HG03558 (cell line): Measurements from ENCODE around the gene TRIM49D2.
"Not testable (repeated sequence)": the region's sequence is repeated elsewhere in the genome, so short reads cannot be mapped to it uniquely, and the experiment has no call there.

Source experiments
- ATAC-seq: cut with Tn5 transposase; IDR thresholded peaks from one replicate; pipeline ENCODE4 v1.9.1; 2021; ENCODE audit warnings: moderate number of reproducible peaks; ENCODE audit not compliant: unreplicated experiment; ENCODE audit errors: extremely low read depth

TRIM49D2 gene, protein sequence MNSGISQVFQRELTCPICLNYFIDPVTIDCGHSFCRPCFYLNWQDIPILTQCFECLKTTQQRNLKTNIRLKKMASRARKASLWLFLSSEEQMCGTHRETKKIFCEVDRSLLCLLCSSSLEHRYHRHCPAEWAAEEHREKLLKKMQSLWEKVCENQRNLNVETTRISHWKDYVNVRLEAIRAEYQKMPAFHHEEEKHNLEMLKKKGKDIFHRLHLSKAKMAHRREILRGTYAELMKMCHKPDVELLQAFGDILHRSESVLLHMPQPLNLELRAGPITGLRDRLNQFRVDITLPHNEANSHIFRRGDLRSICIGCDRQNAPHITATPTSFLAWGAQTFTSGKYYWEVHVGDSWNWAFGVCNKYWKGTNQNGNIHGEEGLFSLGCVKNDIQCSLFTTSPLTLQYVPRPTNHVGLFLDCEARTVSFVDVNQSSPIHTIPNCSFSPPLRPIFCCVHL

DNA sequence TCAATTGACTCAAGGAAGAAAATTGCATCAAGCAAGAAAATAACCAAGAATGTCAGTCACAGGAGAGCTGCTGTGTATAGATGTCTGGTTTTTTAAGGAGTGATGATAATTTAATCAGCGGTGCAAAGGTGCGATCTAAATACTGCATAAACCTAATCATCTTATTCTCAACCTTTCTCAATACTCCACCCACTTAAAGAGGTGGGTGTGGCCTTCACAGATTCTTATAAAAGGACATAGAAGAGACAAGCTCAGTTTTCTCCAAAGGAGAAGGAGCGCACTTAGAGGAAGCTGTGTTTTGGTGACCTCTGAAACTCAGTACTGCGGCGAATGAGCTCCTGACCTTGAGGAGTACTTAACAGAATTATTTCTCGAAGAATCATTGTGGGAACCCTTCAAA lies at the start of gene TRIM49D2:
Gene TRIM49D2, plus strand, starts transcription at position 301 of the 400 bp plus-strand sequence. CDS start 2,698 bp downstream, outside the sequence.
- ATAC-seq: not testable (repeated sequence)

DNA sequence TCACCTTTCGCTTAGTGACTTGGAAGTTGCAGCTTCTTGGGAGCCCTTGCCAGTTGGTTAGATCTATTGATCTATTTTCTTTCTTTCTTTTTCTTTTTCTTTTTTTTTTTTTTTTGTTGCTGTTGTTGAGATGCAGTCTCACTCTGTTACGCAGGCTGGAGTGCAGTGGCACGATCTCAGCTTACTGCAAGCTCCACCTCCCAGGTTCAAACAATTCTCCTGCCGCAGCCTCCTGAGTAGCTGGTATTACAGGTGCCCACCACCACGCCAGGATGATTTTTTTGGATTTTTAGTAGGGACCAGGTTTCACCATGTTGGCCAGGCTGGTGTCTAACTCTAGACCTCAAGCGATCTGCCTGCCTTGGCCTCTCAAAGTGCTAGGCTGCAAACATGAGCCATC lies 46.4 kb upstream of the TRIM49D2 start:
- ATAC-seq: not testable (repeated sequence)

DNA sequence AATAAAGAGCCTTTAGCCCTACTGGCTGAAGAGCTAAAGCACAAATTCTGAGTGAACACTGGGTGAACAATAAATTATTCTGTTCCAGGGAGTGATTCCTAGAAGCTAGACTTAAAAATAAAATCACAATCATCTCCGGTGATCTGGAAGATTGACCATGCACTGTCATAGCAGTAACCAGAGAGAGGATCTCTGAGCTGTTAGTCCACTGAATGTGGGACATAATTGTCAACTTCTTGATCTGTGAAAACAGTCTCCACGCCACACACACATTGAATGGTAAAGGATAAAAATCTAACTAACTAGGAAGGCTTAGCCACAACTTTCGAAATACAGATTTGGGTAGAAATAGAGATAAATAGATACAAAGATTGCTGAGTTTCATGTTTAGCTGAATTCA lies 30.6 kb upstream of the TRIM49D2 start:
- not testable (repeated sequence) for ATAC-seq

DNA sequence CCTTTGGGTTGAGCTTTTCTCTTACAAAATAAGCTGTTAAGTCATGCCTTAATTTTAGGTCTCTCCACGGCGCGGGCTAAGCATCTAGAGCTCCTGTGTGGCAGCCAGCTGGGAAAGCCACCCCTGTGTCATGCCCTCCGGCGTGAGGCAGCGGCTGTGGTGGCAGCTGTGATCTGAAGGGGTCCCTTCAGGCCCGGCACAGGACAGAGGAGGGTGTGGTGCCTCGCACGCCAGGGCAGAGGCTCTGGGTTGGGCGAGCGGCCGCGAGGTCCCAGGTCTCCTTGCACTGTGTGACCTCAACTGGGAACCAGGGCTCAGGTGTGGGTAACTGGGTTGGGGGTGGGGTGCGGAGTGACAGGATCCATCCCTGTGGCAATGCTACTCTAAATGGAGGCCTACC lies 23.1 kb upstream of the TRIM49D2 start:
- not testable (repeated sequence) for ATAC-seq

DNA sequence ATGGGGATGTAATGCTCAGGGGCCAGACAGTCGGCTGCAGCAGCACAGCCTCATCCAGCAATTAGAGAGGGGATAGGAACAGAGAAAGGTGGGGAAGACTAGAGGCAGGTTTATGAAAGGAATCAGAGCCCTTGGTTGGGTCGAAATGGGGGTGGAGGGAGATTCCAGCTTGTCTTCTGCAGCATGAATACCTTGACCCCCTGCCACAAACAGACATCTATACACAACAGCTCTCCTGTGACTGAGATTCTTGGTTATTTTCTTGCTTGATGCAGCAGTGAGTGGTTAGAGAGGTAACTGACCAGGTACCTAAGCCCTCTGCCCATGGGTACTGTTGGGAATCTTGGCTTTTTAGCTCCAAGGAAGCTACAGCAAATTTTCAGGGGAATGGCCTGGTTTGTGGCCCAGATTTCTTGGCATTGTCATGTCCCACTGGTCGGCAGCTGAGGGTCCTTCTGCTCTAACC lies 1.6 kb upstream of the TRIM49D2 start, which contains the start of gene TRIM49D1:
Gene TRIM49D1, minus strand, starts transcription at position 51 of the 466 bp plus-strand sequence. CDS start 4,535 bp downstream, outside the sequence.
- no peak for ATAC-seq

DNA sequence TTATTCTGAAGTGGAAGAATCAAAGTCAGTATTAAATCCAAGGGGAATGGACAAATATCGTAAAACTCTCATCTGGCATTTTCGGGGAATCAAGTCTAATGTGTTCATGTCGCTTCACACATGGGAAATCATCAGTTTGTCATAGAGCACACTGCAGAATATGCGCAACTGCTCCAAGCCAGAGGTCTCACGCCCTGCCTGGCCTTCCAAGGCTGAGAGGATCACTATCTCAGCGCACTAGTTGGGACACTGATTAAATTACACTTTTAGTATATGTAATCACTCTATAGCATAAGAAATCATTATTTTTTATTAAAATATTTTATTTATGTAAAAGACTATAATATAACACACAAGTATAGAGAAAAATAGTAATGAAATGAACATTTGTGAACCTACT lies 37.0 kb downstream of the TRIM49D2 start:
- not testable (repeated sequence) for ATAC-seq

DNA sequence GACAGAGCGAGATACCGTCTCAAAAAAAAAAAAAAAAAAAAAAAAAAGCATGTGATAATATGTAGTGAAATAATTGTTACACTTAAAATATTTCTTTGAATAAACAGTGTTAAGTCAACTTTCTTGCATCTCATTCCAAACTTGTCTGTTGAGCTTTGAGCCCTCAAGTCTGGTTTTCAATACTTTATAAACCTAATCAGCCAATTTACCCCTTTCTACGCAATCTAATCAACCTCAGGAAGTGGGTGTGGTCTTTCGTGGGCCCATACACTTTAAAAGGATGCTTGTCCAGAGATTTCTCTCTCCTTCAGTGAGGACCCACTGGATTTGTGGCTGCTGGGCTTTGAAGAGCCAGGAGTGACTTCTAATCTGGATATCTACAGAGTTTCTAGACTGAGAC lies 41.9 kb downstream of the TRIM49D2 start, which contains the start of gene TRIM64:
Gene TRIM64, plus strand, starts transcription at position 301 of the 400 bp plus-strand sequence. CDS start 2,467 bp downstream, outside the sequence.
- ATAC-seq: not testable (repeated sequence)
